GM18868 (cell line): ENCODE measurements around the gene TMSB4X.
"Not testable (repeated sequence)": the region's sequence is repeated elsewhere in the genome, so short reads cannot be mapped to it uniquely, and the experiment has no call there.

Experiments used
- ATAC-seq: cut with Tn5 transposase; IDR thresholded peaks from one replicate; pipeline ENCODE4 v1.9.1; 2021; ENCODE audit warnings: mild to moderate bottlenecking, moderate library complexity; ENCODE audit not compliant: unreplicated experiment

Gene TMSB4X

GRCh38 chrX:13015536-13016236 is 40.8 kb downstream of the TMSB4X start:
- no peak for ATAC-seq

GRCh38 chrX:13016731-13017130 is 41.8 kb downstream of the TMSB4X start:
- not testable (repeated sequence) for ATAC-seq

- ATAC-seq = peak; percentile 92
Measured at GRCh38 chrX:13022926-13023325, 48.0 kb downstream of the TMSB4X start.

GRCh38 chrX:13023567-13023966 is 48.7 kb downstream of the TMSB4X start:
- ATAC-seq = no peak

GRCh38 chrX:13023979-13024378 is 49.1 kb downstream of the TMSB4X start:
- ATAC-seq = no peak

- no peak for ATAC-seq
Measured at GRCh38 chrX:13024986-13025385, 50.1 kb downstream of the TMSB4X start.
